Keratinocyte (primary cell): ENCODE measurements around the gene SLC6A8. TPM values are rescaled to one million over a fixed set of nuclear protein-coding genes. Genes with fewer than 3 reads are reported as not detected.

Experiments
- DNase-seq: peaks from one replicate; pipeline ENCODE4 v3.0.0-alpha.2; 2011; ENCODE audit warnings: low read depth, missing footprints, low spot score
- FAIRE-seq: peaks from 2 replicates; lab custom pipeline; 2011; peaks lifted over from hg19 to GRCh38; lab: Jason Lieb, UNC
- H2AFZ ChIP-seq: 2 replicates; pipeline ENCODE4 v1.6.0; 2012; ENCODE audit warnings: low read length, control low read depth, inconsistent platforms; ENCODE audit not compliant: control insufficient read depth
- H3K27ac ChIP-seq: 2 replicates; pipeline ENCODE4 v1.5.1; 2011; ENCODE audit warnings: low read length; ENCODE audit not compliant: control insufficient read depth, insufficient read depth
- H3K27me3 ChIP-seq: 3 replicates; pipeline ENCODE4 v1.6.0; 2011; ENCODE audit warnings: low read length; ENCODE audit not compliant: control insufficient read depth, insufficient read depth; ENCODE audit errors: extremely low read depth
- H3K36me3 ChIP-seq, 2 experiments: 2 replicates in 1 of 2; 3 replicates in 1 of 2; pipeline ENCODE4 v1.5.1; 2011; ENCODE audit warnings: low read length in 2 of 2, mild to moderate bottlenecking in 1 of 2; ENCODE audit not compliant: control insufficient read depth in 2 of 2, insufficient read depth in 2 of 2; ENCODE audit errors: extremely low read depth in 1 of 2
- H3K4me1 ChIP-seq: 3 replicates; pipeline ENCODE4 v1.5.1; 2011; ENCODE audit warnings: low read length; ENCODE audit not compliant: control insufficient read depth, insufficient read depth; ENCODE audit errors: extremely low read depth
- H3K4me2 ChIP-seq: 3 replicates; pipeline ENCODE4 v1.6.0; 2011; ENCODE audit warnings: low read depth, low read length; ENCODE audit not compliant: control insufficient read depth, insufficient read depth; ENCODE audit errors: extremely low read depth
- H3K4me3 ChIP-seq, 3 experiments: fragments of 200-600 bp in 1 of 3; sonication (generic) in 1 of 3; 2 replicates in 2 of 3; 3 replicates in 1 of 3; pipeline ENCODE4 v1.5.1; 2011 to 2016; ENCODE audit warnings: low read length in 3 of 3, mild to moderate bottlenecking in 3 of 3, control low read depth in 2 of 3, inconsistent platforms in 1 of 3, low read depth in 1 of 3, mixed read lengths in 1 of 3, mixed run types in 1 of 3, moderate library complexity in 1 of 3; ENCODE audit not compliant: control insufficient read depth in 2 of 3, insufficient read depth in 2 of 3; ENCODE audit errors: extremely low read depth in 1 of 3
- H3K79me2 ChIP-seq: 2 replicates; pipeline ENCODE4 v1.6.0; 2012; ENCODE audit warnings: low read length; ENCODE audit not compliant: control insufficient read depth, insufficient read depth
- H3K9ac ChIP-seq: 3 replicates; pipeline ENCODE4 v1.6.0; 2011; ENCODE audit warnings: low read length; ENCODE audit not compliant: control insufficient read depth, insufficient read depth; ENCODE audit errors: extremely low read depth
- H3K9me1 ChIP-seq: 3 replicates; pipeline ENCODE4 v1.6.0; 2011; ENCODE audit warnings: low read length; ENCODE audit not compliant: control insufficient read depth, insufficient read depth; ENCODE audit errors: extremely low read depth
- H3K9me3 ChIP-seq: 2 replicates; pipeline ENCODE4 v1.5.1; 2012; ENCODE audit warnings: low read depth, low read length; ENCODE audit not compliant: control insufficient read depth
- H4K20me1 ChIP-seq: 3 replicates; pipeline ENCODE4 v1.6.0; 2011; ENCODE audit warnings: low read length; ENCODE audit not compliant: control insufficient read depth, insufficient read depth; ENCODE audit errors: extremely low read depth
- CTCF ChIP-seq, 3 experiments: IDR thresholded peaks in 1 of 3; conservative IDR thresholded peaks in 1 of 3; optimal IDR thresholded peaks in 1 of 3; 2 replicates in 2 of 3; 3 replicates in 1 of 3; pipeline versions ENCODE3 to v1.5.1; 2011; ENCODE audit warnings: low read length in 3 of 3, mild to moderate bottlenecking in 3 of 3, moderate library complexity in 2 of 3, control low read depth in 1 of 3, inconsistent platforms in 1 of 3; ENCODE audit not compliant: insufficient read depth in 2 of 3; ENCODE audit errors: extremely low read depth in 1 of 3
- EZH2 ChIP-seq: IDR thresholded peaks from one replicate; pipeline ENCODE4 v1.6.1; 2012; ENCODE audit warnings: inconsistent platforms, mild to moderate bottlenecking, low read length, moderate library complexity
- dilution Hi-C: fragments of 300-500 bp; cut with MboI; formaldehyde crosslinking; loops from one replicate; pipeline ENCODE4 v1.7.0; 2020; ENCODE audit warnings: low sequenced_read_pairs; ENCODE audit not compliant: extremely low pct_ligation_motif_present
- polyA plus RNA-seq, 5 experiments: library from polyadenylated mRNA; depleted of rRNA in 3 of 5; stranded (reverse) in 3 of 5; stranded (forward) in 1 of 5; unstranded in 1 of 5; fragments of >200 nt; gene quantifications; 1 replicate in 1 of 5; 2 replicates in 3 of 5; 3 replicates in 1 of 5; pipeline versions ENCODE4 v1.2.1 to v1.2.3, GENCODE V29; 2011 to 2012; ENCODE audit warnings: missing spikeins in 2 of 5, low read depth in 1 of 5, low replicate concordance in 1 of 5

SLC6A8 gene
- polyA plus RNA-seq, 1 donor (not counting 4 experiments of a cell fraction or from before 2014, with no cell fraction given), result 33.6 TPM

- Histone ChIP-seq H3K27me3 (no peaks in the 10 kb centered on the region), H3K9me3 (no peaks in the 10 kb centered on the region), H3K4me2 (no peak overlapping the region), H3K4me3 (no peak overlapping the region), H4K20me1 (no peaks in the 10 kb centered on the region), H3K4me1 (peaks cover 26% of the 10 kb centered on the region), H3K79me2 (no peaks in the 10 kb centered on the region), H3K9me1 (no peaks in the 10 kb centered on the region), H3K27ac (peak overlapping the region; percentile 78), H2AFZ (no peak overlapping the region), H3K9ac (no peak overlapping the region), H3K36me3 (no peaks in the 10 kb centered on the region)
- no peak for DNase-seq
- dilution Hi-C loops, result no loop called here
- no peak for TF ChIP-seq CTCF (optimal IDR thresholded peaks at IDR 0.05 in 1 of 3, IDR thresholded peaks at IDR 0.05 in 1 of 3, conservative IDR thresholded peaks at IDR 0.05 in 1 of 3; ENCODE audit: extremely low read depth in 1 of 3, insufficient read depth in 2 of 3, low read length in 3 of 3)
- no peak for TF ChIP-seq EZH2
- FAIRE-seq, result no peak
Measured at GRCh38 chrX:153731117-153731844, 43.6 kb downstream of the SLC6A8 start.

GRCh38 chrX:153731845-153732215 is 44.1 kb downstream of the SLC6A8 start:
- peak overlapping the region; percentile 78 for H3K27ac ChIP-seq
- H3K9ac ChIP-seq, result peak overlapping the region; percentile 56
- no peaks in the 10 kb centered on the region for H4K20me1 ChIP-seq
- H3K79me2 ChIP-seq, result no peaks in the 10 kb centered on the region
- H3K4me1 ChIP-seq, result peaks cover 21% of the 10 kb centered on the region
- H3K9me3 ChIP-seq, result no peaks in the 10 kb centered on the region
- dilution Hi-C loops, result no loop called here
- H3K27me3 ChIP-seq, result no peaks in the 10 kb centered on the region
- H3K4me2 ChIP-seq, result peak overlapping the region; percentile 56
- H2AFZ ChIP-seq, result no peak overlapping the region
- no peak for FAIRE-seq
- no peaks in the 10 kb centered on the region for H3K36me3 ChIP-seq
- TF ChIP-seq CTCF (optimal IDR thresholded peaks at IDR 0.05 in 1 of 3, IDR thresholded peaks at IDR 0.05 in 1 of 3, conservative IDR thresholded peaks at IDR 0.05 in 1 of 3; ENCODE audit: extremely low read depth in 1 of 3, insufficient read depth in 2 of 3, low read length in 3 of 3) (no peak), EZH2 (no peak)
- H3K9me1 ChIP-seq, result no peaks in the 10 kb centered on the region
- DNase-seq, result no peak
- H3K4me3 ChIP-seq, result no peak overlapping the region
